NCI-H1694 (cell line): ENCODE measurements around the gene NTRK2.

Experiments used
- DNase-seq: peaks from one replicate; lab custom pipeline; 2025; lab: John Stamatoyannopoulos, UW

The NTRK2 gene

GRCh38 chr9:84974855-84975254, 305.3 kb downstream of the NTRK2 start:
- no peak for DNase-seq

GRCh38 chr9:84975926-84976325, 306.4 kb downstream of the NTRK2 start:
- no peak for DNase-seq

GRCh38 chr9:84978661-84979060, 309.1 kb downstream of the NTRK2 start:
- DNase-seq: no peak

- no peak for DNase-seq
Observed at GRCh38 chr9:84983749-84984148, 314.2 kb downstream of the NTRK2 start.

GRCh38 chr9:84988621-84989020, 319.1 kb downstream of the NTRK2 start:
- no peak for DNase-seq

- DNase-seq: no peak
Observed at GRCh38 chr9:84990416-84990815, 320.9 kb downstream of the NTRK2 start.

GRCh38 chr9:84990850-84991513, 321.5 kb downstream of the NTRK2 start:
- DNase-seq: no peak

- DNase-seq: no peak
Observed at GRCh38 chr9:84991514-84991870, 322.0 kb downstream of the NTRK2 start.

- no peak for DNase-seq
Observed at GRCh38 chr9:84992381-84992780, 322.9 kb downstream of the NTRK2 start.

- no peak for DNase-seq
Observed at GRCh38 chr9:84993105-84993504, 323.6 kb downstream of the NTRK2 start.

GRCh38 chr9:84996029-84996428, 326.5 kb downstream of the NTRK2 start:
- DNase-seq: no peak

- no peak for DNase-seq
Observed at GRCh38 chr9:84996716-84997115, 327.2 kb downstream of the NTRK2 start.

GRCh38 chr9:84997472-84997871, 327.9 kb downstream of the NTRK2 start:
- DNase-seq: no peak

- DNase-seq: no peak
Observed at GRCh38 chr9:84998639-84999038, 329.1 kb downstream of the NTRK2 start.

GRCh38 chr9:84999788-85000187, 330.3 kb downstream of the NTRK2 start:
- no peak for DNase-seq

GRCh38 chr9:85001925-85002324, 332.4 kb downstream of the NTRK2 start:
- DNase-seq: no peak

- DNase-seq: no peak
Observed at GRCh38 chr9:85004818-85005413, 335.4 kb downstream of the NTRK2 start.

GRCh38 chr9:85007748-85008147, 338.2 kb downstream of the NTRK2 start:
- DNase-seq: no peak

GRCh38 chr9:85008215-85008614, 338.7 kb downstream of the NTRK2 start:
- DNase-seq: no peak

- no peak for DNase-seq
Observed at GRCh38 chr9:85009251-85009650, 339.7 kb downstream of the NTRK2 start.

- no peak for DNase-seq
Observed at GRCh38 chr9:85013703-85014102, 344.2 kb downstream of the NTRK2 start.

- DNase-seq: no peak
Observed at GRCh38 chr9:85014292-85014691, 344.8 kb downstream of the NTRK2 start.

GRCh38 chr9:85016384-85017006, 347.0 kb downstream of the NTRK2 start:
- no peak for DNase-seq

GRCh38 chr9:85020791-85021190, 351.3 kb downstream of the NTRK2 start:
- DNase-seq: no peak
